ENCODE results near the gene AHCYL2.
"Not testable (repeated sequence)": the region's sequence is repeated elsewhere in the genome, so short reads cannot be mapped to it uniquely, and the experiment has no call there.

AHCYL2 gene

DNA sequence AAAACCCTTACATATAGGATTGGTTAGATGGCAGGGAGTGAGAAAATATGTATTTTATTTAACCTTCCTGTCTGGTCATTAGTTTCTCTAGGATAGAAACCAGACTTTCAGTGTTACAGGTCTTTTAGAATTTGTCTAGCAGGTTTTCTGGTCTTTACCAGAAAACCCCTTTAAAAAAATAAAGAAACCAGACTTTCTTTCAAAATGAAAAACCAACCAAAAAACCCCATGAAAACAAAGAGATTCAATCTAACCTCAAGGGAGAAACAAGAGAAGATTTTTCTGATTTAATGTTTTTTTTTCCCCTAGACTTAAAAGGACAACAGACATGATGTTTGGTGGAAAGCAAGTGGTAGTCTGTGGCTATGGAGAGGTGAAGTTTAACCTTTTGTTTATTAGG, 180.7 kb downstream of the AHCYL2 start:
- DNase-seq (ENCODE audit: insufficient read length, low spot score) (no peak), FAIRE-seq (no peak)

DNA sequence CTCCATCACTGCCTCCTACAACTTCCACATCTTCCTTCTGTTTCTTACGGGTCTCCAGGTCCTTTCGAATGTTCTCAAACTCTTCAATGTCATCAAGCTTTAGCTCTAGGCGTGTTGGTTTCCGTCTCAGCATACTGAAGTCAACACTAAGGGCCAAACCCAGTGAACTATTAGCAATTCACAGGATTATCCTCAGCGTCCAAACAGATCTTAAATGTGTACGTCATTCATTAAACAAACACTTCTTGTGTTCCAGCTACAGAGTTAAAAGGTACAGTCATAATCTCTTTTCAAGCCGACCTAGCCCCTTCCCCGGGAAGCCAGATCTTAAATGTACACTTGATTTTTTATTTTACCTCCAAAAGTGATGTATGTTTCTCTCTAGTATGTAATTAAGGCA, 185.4 kb downstream of the AHCYL2 start:
- not testable (repeated sequence) for DNase-seq (ENCODE audit: insufficient read length, low spot score); FAIRE-seq

DNA sequence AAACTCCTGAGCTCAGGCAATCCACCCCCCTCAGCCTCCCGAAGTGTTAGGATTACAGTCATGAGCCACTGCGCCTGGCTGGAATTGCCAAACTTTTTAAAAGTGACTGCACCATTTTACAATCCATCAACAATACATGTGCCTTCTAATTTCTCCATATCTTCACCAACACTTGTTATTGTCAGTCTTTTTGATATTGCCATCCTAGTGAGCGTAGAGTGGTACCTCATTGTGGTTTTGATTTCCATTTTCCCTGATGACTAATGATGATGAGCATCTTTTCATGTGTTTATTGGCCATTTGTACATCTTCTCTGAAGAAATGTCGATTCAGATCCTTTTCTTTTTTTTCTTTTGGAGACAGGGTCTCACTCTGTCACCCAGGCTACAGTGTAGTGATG, 187.7 kb downstream of the AHCYL2 start:
- DNase-seq (ENCODE audit: insufficient read length, low spot score) (no peak), FAIRE-seq (no peak)

DNA sequence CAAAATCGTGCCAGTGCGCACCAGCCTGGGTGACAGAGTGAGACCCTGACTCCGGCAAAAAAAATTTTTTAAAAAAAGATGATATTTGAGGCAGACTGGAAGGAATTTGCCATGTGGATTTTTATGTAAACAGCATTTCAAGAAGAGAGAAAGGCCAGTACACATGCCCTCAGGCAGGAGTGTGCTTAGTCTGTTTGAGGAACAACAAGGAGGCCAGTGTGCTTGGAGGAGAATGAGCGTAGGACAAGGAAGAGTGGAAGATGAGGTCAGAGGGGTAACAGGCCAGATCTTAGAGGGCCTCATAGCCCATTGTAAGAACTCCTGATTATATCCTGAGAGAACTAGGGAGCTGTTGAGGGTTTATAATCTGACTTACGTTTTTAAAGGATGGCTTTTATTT, 192.2 kb downstream of the AHCYL2 start:
- DNase-seq (ENCODE audit: insufficient read length, low spot score): no peak
- no peak for FAIRE-seq

DNA sequence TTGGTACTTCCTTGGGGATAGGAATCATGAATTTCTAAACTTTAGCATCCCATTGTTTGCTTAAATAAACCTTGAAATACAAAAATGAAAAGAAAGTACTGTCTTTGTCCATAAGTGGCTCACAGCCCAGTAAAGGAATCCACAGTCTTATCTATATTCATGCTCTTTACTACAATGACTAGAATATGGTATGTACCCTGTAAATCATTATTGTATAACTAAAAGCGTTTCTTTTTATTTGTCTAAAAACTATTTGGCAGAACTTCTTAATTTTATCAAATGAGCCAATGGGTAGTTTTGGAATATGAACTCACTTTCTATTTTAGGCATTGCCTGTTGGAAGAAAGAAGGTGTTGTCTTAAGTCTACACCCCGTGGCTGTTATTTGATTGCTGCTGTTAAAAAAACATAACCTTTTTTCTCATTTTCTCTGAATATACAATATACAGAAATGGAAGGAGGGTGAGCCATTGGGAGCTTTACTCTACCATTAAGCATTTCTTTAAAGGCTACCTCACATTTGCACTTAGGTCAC, 197.0 kb downstream of the AHCYL2 start:
- FAIRE-seq (no peak), DNase-seq (ENCODE audit: insufficient read length, low spot score) (no peak)

DNA sequence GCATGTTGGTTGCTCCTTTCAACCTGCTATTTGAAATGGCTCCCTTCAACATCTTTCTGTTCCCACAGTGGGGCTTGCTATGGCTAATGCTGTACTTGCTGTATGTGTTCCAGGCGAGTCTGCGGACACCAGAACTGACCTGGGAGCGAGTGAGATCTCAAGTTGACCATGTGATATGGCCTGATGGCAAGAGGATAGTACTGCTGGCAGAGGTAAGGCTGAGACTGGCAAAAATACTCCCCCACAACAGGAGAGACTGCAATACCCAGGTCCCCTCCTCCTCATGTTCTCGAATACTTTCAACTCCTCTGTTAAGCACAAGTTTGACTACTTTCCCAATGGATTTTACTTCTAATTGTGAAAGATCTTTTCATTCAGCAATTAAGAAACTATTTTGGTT, 197.9 kb downstream of the AHCYL2 start:
- no peak for FAIRE-seq

DNA sequence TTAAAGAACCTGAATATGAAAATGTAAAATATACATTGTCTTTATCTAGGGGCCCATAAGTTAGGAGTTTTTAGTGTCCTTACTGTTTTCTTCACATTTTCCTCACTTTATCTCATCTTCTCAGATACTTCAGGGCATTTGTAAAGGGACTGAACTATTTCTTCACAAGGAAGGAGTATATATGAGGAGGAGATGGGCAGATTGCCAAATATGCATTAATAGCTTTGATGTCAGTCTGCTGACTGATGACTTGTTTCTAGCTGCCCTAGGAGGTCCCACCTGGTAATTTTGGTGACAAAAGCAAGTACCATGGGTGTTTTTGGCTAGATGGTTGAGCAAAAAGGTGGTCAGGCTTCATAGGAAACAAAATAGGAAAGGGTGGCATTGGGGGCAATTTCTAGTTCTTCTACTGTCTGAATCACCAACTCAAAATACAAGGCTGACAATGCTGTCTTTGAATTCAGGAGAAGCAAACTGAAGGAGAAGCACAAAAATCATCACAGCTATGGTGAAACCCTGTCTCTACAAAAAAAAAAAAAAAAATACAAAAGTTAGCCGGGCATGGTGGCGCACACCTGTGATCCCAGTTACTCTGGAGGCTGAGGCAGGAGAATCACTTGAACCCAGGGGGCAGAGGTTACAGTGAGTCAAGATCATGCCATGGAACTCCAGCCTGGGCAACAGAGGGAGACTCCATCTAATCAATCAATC, 199.0 kb downstream of the AHCYL2 start:
- no peak for FAIRE-seq
- DNase-seq (ENCODE audit: insufficient read length, low spot score): no peak

More for the DNA sequence above, 197.9 kb downstream of the AHCYL2 start:
- DNase-seq (ENCODE audit: insufficient read length, low spot score): no peak

DNA sequence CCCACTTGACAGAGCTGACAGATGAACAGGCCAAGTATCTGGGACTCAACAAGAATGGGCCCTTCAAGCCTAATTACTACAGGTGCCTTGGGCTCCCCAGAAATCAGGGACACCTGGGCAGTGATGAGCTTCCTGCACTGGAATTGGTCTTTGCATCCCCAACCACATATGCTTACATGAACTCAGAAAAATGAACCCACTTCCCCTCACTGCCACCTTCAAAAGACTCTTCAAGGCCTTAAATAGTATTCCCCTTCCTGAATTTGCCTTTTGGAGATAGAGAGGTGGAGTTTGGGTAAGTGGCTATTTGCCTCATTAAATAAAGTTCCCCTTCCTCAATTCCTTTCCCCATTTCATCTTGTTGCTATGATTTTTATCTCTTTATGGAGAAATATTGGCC, 201.7 kb downstream of the AHCYL2 start:
- DNase-seq (ENCODE audit: insufficient read length, low spot score): no peak
- no peak for FAIRE-seq

DNA sequence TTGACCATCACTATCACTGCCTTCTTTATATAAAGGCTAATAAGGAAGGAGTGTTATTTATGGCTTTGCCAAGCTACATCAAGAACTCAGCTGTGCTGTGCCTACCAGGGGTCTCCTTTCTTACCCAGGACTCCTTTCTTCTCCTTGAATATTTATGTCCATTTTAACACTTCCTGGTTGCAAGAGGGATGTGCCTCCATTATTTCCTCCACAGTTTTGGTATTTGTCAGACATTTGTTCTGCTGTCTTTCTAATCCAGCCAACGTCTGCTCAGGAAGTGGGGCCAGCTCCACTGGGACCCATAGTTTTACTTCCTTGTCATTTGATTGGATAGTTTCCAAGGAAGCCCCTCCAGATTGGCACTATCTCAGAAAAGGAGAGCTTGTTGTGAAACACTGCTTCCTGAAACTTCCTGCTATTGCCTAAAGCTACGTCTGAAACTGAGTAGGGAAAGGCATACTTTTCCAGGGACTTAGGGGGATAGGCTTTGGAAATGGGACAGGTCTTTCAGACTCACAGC, 202.8 kb downstream of the AHCYL2 start:
- no peak for FAIRE-seq
- no peak for DNase-seq (ENCODE audit: insufficient read length, low spot score)

DNA sequence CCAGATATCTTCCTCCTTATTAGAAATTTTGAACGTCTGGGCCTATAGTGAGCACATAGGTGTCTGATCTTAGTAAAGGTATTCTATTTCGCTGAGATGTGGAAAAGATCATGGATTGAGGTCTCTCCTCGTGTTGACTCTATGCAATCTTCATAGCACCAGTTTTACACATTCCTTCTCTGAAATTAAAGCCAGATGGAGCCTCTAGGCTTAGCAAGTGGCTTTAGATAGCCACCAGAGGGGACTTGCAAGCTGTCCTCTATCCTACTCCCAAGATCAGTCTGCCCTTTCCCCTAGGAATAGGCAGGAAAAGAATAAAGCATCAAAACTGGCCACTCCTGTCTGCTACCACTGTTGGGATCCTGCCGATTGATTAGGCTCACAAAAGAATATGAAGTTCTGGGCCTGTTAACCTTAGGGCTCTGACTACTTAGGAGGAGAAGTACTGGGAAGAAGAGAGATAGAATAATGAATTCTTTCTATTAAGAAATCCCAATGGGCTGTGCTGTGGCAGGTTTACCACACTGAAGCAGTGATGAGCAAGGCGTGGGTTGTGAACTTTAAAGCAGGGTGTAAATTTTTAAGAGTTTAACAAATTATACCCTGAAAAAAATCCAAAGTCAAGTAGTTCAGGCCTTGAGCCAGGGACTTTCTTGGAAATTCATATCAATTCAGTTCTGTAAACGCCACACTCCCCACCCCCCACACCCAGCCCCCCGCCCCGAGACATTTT, 207.2 kb downstream of the AHCYL2 start:
- no peak for DNase-seq (ENCODE audit: insufficient read length, low spot score)
- no peak for FAIRE-seq

DNA sequence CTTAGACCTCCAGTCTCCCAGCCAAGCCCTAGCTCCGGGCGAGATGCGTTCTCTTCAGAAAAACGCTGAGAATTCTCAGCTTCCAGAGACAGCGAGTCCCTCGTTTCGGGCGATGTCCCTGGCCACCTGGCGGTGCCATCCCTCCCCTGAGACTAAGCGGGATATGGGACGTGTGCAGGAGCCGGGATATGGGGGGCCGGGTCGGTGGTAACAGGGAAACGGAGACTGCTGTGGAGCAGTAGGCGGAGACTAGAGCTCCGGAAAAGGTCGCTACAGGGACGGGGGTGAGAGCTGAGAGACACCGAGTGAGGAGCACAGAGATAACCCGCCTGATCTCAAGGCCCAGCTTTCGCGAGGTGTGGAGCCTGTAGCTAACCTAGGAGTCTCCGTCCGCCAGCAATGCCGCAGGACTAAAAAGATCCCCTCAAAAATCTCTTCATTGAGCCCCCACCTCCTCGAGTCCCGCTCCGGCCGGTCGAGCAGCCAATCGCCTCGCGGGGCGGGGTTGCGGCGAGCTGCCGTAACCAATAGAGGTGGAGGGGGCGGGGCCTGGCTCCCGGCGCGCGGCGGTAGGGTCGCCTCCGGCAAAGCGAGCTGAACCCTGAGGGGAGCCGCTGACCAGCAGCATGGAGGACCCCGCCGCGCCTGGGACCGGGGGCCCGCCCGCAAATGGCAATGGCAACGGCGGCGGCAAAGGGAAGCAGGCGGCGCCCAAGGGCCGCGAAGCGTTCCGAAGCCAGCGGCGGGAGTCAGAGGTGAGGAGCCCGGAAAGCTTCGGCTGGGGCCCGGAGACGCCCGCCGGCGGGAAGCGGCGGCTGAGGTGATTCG, 209.2 kb downstream of the AHCYL2 start, which contains the start of gene STRIP2:
STRIP2 (plus strand) TSS at position 586 of the 828 bp plus-strand sequence; CDS start at position 627, 41 bp downstream.
- DNase-seq (ENCODE audit: insufficient read length, low spot score) (peak; percentile 83), FAIRE-seq (no peak)

DNA sequence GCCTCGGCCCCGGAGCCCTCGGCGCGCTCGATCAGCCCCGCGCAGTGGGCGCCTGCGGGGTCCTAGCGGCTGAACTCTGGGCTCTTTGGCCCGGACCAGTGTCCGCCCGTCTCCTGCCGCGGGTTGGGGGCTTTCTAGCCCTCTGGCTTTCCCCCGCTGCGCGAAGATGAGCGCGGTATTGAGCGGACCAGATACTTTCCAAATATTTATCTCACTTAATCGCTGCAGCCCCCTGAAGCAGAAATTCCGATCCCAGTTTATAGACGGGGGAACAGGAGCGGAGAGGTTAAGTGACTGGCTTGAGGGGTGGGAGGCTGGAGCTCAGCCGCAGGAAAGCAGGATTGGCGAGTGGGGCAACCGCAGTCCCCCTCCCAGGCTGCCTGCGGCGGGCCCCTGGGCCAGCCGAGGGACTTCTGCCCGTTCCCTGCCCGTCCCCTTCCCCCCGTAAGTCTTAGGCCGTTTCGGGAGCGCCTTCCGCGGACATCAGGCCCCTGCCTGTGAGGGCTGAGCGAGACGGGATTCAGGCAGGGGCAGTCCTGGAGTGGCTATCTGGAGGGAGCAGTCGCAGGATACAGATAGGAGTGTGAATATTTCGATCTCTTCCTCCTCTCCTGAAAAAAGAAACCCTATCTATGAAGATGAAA, 210.0 kb downstream of the AHCYL2 start:
- DNase-seq (ENCODE audit: insufficient read length, low spot score) (peak; percentile 3), FAIRE-seq (no peak)

DNA sequence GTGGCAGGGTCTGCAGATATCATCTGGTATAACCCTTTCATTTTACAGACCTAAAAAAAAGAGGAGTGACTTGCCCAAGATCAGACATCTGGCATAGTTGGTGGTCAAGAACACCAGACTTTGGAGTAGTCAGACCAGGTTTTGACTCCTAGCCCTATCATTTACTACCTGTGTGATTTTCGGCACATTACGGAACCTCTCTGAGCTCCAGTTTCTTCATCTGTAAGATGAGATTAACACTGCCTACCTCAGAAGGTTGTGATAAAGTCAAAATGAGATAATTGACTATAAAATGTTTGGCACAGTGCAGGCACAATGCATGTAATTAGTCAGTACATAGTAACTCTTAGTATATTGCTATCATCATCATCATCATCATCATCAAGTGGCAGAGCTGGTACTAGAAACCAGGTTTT, 210.6 kb downstream of the AHCYL2 start:
- FAIRE-seq (no peak), DNase-seq (ENCODE audit: insufficient read length, low spot score) (no peak)

DNA sequence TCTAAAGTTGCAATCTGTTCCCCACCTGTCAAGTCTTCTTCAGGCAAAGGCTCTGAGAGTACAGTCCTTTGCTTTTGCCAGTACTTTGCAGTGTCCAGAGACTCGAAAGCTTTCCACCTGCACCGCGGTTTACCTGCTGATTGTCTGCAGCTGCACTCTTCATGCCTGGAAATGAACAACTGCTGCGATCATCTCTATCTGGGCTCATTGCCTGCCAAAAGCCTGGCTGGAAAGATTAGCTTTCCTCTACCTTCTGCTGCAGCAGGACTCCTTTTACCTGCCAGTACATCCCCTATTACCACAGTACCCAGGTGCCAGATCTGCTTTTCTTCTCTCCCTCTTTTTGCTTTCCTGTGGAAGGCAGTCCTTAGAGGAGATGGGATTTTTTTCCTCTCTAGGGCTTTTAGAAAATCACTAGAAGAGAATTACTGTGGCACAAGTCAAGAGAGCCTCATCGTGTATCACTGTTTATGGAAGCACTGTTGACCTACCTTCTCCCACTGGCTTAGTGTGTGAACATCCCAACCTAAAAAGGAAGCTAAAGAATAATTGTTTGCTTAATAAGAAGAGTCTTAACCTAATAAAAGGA, 211.6 kb downstream of the AHCYL2 start:
- DNase-seq (ENCODE audit: insufficient read length, low spot score) (no peak), FAIRE-seq (no peak)

DNA sequence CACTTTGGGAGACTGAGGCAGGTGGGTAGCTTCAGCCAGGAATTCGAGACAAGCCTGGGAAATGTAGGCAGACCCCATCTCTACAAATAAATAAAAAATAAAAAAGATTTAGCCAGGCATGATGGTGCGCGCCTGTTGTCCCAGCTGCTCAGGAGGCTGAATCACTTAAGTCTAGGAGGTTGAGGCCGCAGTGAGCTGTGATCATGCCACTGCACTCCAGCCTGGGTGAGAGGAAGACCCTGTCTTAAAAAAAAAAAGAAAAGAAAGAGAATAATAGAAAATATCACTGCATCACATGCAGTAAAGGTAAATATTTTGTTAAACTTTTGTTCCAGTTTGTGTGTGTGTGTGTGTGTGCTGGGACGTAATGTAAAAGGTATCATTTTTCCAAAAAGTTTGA, 212.4 kb downstream of the AHCYL2 start:
- DNase-seq (ENCODE audit: insufficient read length, low spot score): no peak
- FAIRE-seq: no peak

DNA sequence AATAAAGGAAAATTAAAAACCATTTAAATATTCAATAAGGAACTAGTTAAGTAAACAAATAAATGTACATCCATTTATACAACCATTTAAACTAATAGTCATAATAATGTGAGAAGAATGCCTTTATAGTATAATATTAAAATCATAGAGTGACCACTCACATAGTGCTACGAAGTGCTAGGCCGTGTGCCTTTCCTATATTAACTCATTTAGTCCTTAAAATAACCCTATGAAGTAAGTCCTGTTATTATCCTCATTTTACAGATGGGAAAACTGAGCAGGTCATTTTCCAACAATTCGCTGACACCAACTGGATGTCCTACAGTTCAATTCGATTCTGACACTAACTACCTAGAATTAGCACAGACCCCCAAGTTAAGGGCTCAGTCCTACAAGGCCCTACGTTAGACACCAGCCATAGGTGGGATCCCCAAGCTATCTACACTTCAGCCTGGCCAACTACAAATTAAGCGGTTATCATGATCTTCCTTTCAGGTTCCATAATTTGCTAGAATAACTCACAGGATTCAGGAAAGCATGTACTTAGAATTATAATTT, 213.5 kb downstream of the AHCYL2 start:
- DNase-seq (ENCODE audit: insufficient read length, low spot score) (no peak), FAIRE-seq (no peak)

DNA sequence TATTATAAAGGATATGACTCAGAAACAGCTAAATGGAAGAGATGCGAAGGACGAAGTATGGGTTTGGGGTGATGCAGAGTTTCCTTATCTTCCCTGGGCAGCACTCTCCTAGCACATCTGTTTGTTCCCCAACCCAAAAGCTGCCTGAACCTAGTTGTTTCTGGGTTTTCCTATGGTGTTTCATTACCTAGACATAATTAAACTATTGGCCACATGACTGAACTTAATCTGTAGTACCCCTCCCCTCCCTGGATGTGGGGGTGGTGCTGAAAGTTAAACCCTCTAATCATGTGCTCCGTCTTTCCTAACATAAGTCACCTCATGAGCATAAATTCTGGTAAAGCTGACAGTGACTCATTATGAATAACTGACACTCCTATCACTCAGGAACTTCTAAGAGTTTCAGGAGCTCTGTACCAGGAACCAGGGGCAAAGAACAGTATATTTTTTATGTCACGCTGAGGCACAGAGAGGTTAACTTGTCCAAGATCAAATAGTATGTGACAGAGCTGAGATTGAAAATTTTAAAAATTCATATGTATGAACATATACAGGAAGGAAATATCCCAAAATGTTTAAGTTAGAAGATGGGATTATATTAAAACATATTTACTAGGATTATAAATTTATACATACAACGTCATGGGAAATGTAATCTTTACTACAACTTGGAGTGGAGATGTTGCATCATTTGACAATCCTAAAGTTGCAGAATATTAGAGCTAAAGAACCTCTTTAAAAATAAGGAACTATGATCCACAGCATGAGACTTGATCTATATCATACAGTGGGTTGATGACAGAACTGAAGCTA, 214.2 kb downstream of the AHCYL2 start:
- DNase-seq (ENCODE audit: insufficient read length, low spot score): peak; percentile 42
- FAIRE-seq: no peak

DNA sequence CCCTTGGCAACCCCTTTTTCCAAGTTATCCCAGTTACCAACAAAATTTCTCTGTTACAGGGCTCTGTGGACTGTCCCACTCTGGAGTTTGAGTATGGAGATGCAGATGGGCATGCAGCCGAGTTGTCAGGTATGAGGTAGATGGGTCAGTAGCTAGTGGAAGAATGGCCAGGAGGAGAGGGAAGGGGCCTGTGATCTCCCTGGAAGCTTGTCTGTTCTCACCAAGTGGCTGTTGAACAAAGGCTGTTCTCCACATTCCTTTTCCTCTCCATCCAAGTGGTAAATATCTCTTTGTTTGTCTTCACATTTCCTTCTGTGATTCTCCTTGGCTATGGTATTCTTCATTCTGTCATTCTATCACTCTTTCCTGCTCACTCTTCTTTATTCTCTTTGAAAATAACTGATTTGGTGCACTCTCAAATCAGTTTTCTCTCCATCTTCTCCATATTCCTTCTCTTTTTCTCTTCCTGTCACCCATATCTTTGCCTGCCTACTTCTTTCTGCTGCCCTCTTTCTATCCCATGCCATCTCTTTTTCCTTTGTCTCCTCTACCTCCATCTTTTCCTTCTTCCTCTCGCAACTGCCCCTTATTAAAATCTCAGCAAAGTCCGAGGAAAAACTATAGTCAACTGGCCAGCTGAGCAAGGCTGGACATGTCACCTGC, 215.3 kb downstream of the AHCYL2 start:
- FAIRE-seq: no peak
- DNase-seq (ENCODE audit: insufficient read length, low spot score): no peak
